HepG2 (cell line): Measurements from ENCODE around the gene KCNK18.

Experiments
- MLX ChIP-seq: IDR thresholded peaks from 2 replicates; pipeline ENCODE4 v1.6.1; 2016
- NFYB ChIP-seq: sonication (generic); formaldehyde crosslinking; IDR thresholded peaks from 2 replicates; pipeline ENCODE4 v1.4.0; 2020; ENCODE audit warnings: missing genetic modification reagents
- PHF21A ChIP-seq: sonication (generic); formaldehyde crosslinking; IDR thresholded peaks from 2 replicates; pipeline ENCODE4 v1.5.0; 2020; ENCODE audit warnings: mild to moderate bottlenecking, missing genetic modification reagents
- RFXAP ChIP-seq: sonication (generic); formaldehyde crosslinking; IDR thresholded peaks from 2 replicates; pipeline ENCODE4 v1.4.0; 2020; ENCODE audit warnings: missing genetic modification reagents, borderline replicate concordance
- UBTF ChIP-seq: sonication (generic); formaldehyde crosslinking; IDR thresholded peaks from 2 replicates; pipeline ENCODE4 v1.4.0; 2020; ENCODE audit warnings: mild to moderate bottlenecking, missing genetic modification reagents
- ZKSCAN1 ChIP-seq: fragments of 150-350 bp; IDR thresholded peaks from 2 replicates; pipeline ENCODE4 v1.6.1; 2014; ENCODE audit warnings: low read length
- ZNF34 ChIP-seq: sonication (generic); formaldehyde crosslinking; IDR thresholded peaks from 2 replicates; pipeline ENCODE4 v1.4.0; 2020; ENCODE audit warnings: mild to moderate bottlenecking, missing genetic modification reagents, borderline replicate concordance
- ZNF709 ChIP-seq: sonication (generic); formaldehyde crosslinking; IDR thresholded peaks from 2 replicates; pipeline ENCODE4 v1.5.0; 2020; ENCODE audit warnings: mild to moderate bottlenecking, missing genetic modification reagents
- ZNF766 ChIP-seq: sonication (generic); formaldehyde crosslinking; IDR thresholded peaks from 2 replicates; pipeline ENCODE4 v1.5.0; 2020; ENCODE audit warnings: missing genetic modification reagents, borderline replicate concordance
- TF ChIP-seq, protein P1 (sequence below), 2 experiments: IDR thresholded peaks; 2 replicates each; pipeline ENCODE4 v1.6.1; 2011 to 2012; ENCODE audit warnings: low read length in 2 of 2, borderline replicate concordance in 1 of 2, low read depth in 1 of 2, mild to moderate bottlenecking in 1 of 2, moderate library complexity in 1 of 2

GRCh38 chr10:117254338-117254737 lies 57.0 kb downstream of the KCNK18 start:
- no peak for TF ChIP-seq ZNF766
- TF ChIP-seq UBTF, result no peak
- TF ChIP-seq, protein P1, sequence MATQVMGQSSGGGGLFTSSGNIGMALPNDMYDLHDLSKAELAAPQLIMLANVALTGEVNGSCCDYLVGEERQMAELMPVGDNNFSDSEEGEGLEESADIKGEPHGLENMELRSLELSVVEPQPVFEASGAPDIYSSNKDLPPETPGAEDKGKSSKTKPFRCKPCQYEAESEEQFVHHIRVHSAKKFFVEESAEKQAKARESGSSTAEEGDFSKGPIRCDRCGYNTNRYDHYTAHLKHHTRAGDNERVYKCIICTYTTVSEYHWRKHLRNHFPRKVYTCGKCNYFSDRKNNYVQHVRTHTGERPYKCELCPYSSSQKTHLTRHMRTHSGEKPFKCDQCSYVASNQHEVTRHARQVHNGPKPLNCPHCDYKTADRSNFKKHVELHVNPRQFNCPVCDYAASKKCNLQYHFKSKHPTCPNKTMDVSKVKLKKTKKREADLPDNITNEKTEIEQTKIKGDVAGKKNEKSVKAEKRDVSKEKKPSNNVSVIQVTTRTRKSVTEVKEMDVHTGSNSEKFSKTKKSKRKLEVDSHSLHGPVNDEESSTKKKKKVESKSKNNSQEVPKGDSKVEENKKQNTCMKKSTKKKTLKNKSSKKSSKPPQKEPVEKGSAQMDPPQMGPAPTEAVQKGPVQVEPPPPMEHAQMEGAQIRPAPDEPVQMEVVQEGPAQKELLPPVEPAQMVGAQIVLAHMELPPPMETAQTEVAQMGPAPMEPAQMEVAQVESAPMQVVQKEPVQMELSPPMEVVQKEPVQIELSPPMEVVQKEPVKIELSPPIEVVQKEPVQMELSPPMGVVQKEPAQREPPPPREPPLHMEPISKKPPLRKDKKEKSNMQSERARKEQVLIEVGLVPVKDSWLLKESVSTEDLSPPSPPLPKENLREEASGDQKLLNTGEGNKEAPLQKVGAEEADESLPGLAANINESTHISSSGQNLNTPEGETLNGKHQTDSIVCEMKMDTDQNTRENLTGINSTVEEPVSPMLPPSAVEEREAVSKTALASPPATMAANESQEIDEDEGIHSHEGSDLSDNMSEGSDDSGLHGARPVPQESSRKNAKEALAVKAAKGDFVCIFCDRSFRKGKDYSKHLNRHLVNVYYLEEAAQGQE (IDR thresholded peaks at IDR 0.05; ENCODE audit: borderline replicate concordance in 1 of 2, low read depth in 1 of 2, low read length in 2 of 2), result peak; percentile 45 to 86
- no peak for TF ChIP-seq PHF21A (CRISPR knock-in tag)
- no peak for TF ChIP-seq MLX (CRISPR knock-in tag)
- no peak for TF ChIP-seq ZKSCAN1
- no peak for TF ChIP-seq ZNF709
- TF ChIP-seq RFXAP (CRISPR knock-in tag), result no peak
- no peak for TF ChIP-seq NFYB (CRISPR knock-in tag)
- TF ChIP-seq ZNF34 (CRISPR knock-in tag), result no peak
